HEK293 (cell line): ENCODE results near the gene PLPPR2.

ENCODE experiments used
- CTCF ChIA-PET: fragments of 350-600 bp; formaldehyde crosslinking; extraction: SDS; loops from one replicate; lab custom pipeline; 2021; ENCODE audit warnings: antibody characterized with exemption; lab: Yijun Ruan, JAX
- POLR2A ChIA-PET: fragments of 300-600 bp; formaldehyde crosslinking; extraction: SDS; loops from one replicate; lab custom pipeline; 2020; ENCODE audit warnings: antibody characterized with exemption, inconsistent platforms; lab: Yijun Ruan, JAX
- H3K27ac ChIP-seq: fragments of 200-500 bp; sonication (Bioruptor generic); 2 replicates; pipeline ENCODE4 v1.5.1; 2014; ENCODE audit warnings: low read depth, low read length, control low read depth, inconsistent platforms; ENCODE audit errors: extremely low read depth
- H3K36me3 ChIP-seq, 2 experiments: fragments of 200-500 bp in 1 of 2; sonication (Bioruptor generic) in 1 of 2; 1 replicate in 1 of 2; 2 replicates in 1 of 2; pipeline ENCODE4 v1.5.1; 2014 to 2017; ENCODE audit warnings: inconsistent platforms in 2 of 2, low read length in 2 of 2; ENCODE audit not compliant: control insufficient read depth in 2 of 2, insufficient read depth in 1 of 2
- H3K4me1 ChIP-seq: fragments of 200-500 bp; sonication (Bioruptor generic); 2 replicates; pipeline ENCODE4 v1.5.1; 2014; ENCODE audit warnings: mild to moderate bottlenecking, low read length, inconsistent platforms; ENCODE audit not compliant: control insufficient read depth, insufficient read depth
- H3K4me3 ChIP-seq: 2 replicates; pipeline ENCODE4 v1.5.1; 2011; ENCODE audit warnings: low read depth, mild to moderate bottlenecking, control low read depth, low read length, moderate library complexity
- H3K9me3 ChIP-seq: fragments of 200-500 bp; sonication (Bioruptor generic); 2 replicates; pipeline ENCODE4 v1.5.1; 2014; ENCODE audit warnings: low read depth, low read length, inconsistent platforms; ENCODE audit not compliant: control insufficient read depth, insufficient read depth
- GLIS1 ChIP-seq: fragments of 450-650 bp; formaldehyde crosslinking; IDR thresholded peaks from 2 replicates; pipeline ENCODE4 v1.5.1; 2016; ENCODE audit warnings: missing biosample characterization, missing genetic modification characterization
- KLF1 ChIP-seq: fragments of 450-650 bp; formaldehyde crosslinking; IDR thresholded peaks from 2 replicates; pipeline ENCODE4 v1.5.1; 2016; ENCODE audit warnings: missing biosample characterization, missing genetic modification characterization
- PRDM6 ChIP-seq: fragments of 450-650 bp; formaldehyde crosslinking; IDR thresholded peaks from 2 replicates; pipeline ENCODE4 v1.5.1; 2017; ENCODE audit warnings: missing biosample characterization, missing genetic modification characterization
- YY1 ChIP-seq: fragments of 450-650 bp; formaldehyde crosslinking; IDR thresholded peaks from 2 replicates; pipeline ENCODE4 v1.5.1; 2018; ENCODE audit warnings: missing biosample characterization, missing genetic modification characterization
- YY2 ChIP-seq: fragments of 450-650 bp; formaldehyde crosslinking; IDR thresholded peaks from 2 replicates; pipeline ENCODE4 v1.5.1; 2016; ENCODE audit warnings: missing biosample characterization, missing genetic modification characterization
- ZNF148 ChIP-seq: fragments of 450-650 bp; formaldehyde crosslinking; IDR thresholded peaks from 2 replicates; pipeline ENCODE4 v1.5.0; 2017; ENCODE audit warnings: missing biosample characterization, missing genetic modification characterization, borderline replicate concordance
- ZNF169 ChIP-seq: fragments of 450-650 bp; formaldehyde crosslinking; IDR thresholded peaks from 2 replicates; pipeline ENCODE4 v1.5.1; 2016; ENCODE audit warnings: missing biosample characterization, missing genetic modification characterization
- ZNF223 ChIP-seq: fragments of 450-650 bp; formaldehyde crosslinking; IDR thresholded peaks from 2 replicates; pipeline ENCODE4 v1.5.1; 2016; ENCODE audit warnings: missing biosample characterization, missing genetic modification characterization
- ZNF239 ChIP-seq: fragments of 450-650 bp; formaldehyde crosslinking; IDR thresholded peaks from 2 replicates; pipeline ENCODE4 v1.5.1; 2016; ENCODE audit warnings: missing biosample characterization, missing genetic modification characterization
- ZNF266 ChIP-seq: fragments of 450-650 bp; formaldehyde crosslinking; IDR thresholded peaks from 2 replicates; pipeline ENCODE4 v1.5.1; 2016; ENCODE audit warnings: missing biosample characterization, missing genetic modification characterization, low read depth
- ZNF416 ChIP-seq: fragments of 450-650 bp; formaldehyde crosslinking; IDR thresholded peaks from 2 replicates; pipeline ENCODE4 v1.5.1; 2016; ENCODE audit warnings: missing biosample characterization, missing genetic modification characterization
- ZNF530 ChIP-seq: fragments of 450-650 bp; formaldehyde crosslinking; IDR thresholded peaks from 2 replicates; pipeline ENCODE4 v1.5.1; 2016; ENCODE audit warnings: low read depth, missing biosample characterization, missing genetic modification characterization
- TF ChIP-seq, protein P1 (sequence below): fragments of 450-650 bp; formaldehyde crosslinking; IDR thresholded peaks from 2 replicates; pipeline ENCODE4 v1.5.1; 2016; ENCODE audit warnings: missing biosample characterization, missing genetic modification characterization
- TF ChIP-seq, protein P2 (sequence below): fragments of 450-650 bp; formaldehyde crosslinking; IDR thresholded peaks from 2 replicates; pipeline ENCODE4 v1.5.1; 2016; ENCODE audit warnings: missing biosample characterization, missing genetic modification characterization

The PLPPR2 gene

DNA sequence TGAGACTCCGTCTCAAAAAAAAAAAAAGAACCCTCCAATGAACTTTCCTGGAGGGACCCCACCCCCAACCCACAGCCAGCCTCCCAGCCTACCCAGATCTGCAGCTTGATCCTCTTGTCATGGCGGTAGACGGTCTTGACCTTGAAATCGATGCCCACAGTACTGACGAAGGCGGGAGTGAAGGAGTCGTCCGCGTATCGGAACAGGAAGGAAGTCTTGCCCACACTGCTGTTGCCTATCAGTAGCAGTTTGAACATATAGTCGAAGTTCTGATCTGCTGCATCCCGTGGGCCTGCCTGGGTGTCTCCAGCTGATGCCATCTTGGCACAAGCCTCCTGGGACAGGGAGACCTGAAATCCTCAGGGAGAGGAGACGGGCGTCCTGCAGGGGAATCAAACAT, 18.2 kb upstream of the PLPPR2 start:
- CTCF ChIA-PET: interaction anchor here (0.6 to 1.4 kb wide), 3 partner anchors 8 to 11 kb away, joined by 3 to 6 read pairs (median 6); no protein-coding TSS in a partner anchor
- H3K27ac ChIP-seq: no peak overlapping the region
- no peak overlapping the region for H3K4me3 ChIP-seq
- POLR2A ChIA-PET: interaction anchor here (0.8 kb wide), 1 partner anchor 18 kb away, joined by 3 read pairs; no protein-coding TSS in a partner anchor
- H3K9me3 ChIP-seq: no peaks in the 10 kb centered on the region
- no peaks in the 10 kb centered on the region for H3K4me1 ChIP-seq
- peaks cover 5 to 37% of the 10 kb centered on the region in 2 experiments; a peak in 2 of 3 replicates for H3K36me3 ChIP-seq
- no peak for TF ChIP-seq ZNF169 (tag by site-specific recombination)
- TF ChIP-seq YY2: no peak
- TF ChIP-seq ZNF266: no peak
- TF ChIP-seq, protein P1, sequence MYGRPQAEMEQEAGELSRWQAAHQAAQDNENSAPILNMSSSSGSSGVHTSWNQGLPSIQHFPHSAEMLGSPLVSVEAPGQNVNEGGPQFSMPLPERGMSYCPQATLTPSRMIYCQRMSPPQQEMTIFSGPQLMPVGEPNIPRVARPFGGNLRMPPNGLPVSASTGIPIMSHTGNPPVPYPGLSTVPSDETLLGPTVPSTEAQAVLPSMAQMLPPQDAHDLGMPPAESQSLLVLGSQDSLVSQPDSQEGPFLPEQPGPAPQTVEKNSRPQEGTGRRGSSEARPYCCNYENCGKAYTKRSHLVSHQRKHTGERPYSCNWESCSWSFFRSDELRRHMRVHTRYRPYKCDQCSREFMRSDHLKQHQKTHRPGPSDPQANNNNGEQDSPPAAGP: no peak
- no peak for TF ChIP-seq ZNF416
- no peak for TF ChIP-seq PRDM6 (tag by site-specific recombination)
- TF ChIP-seq YY1 (tag by site-specific recombination): no peak
- no peak for TF ChIP-seq ZNF223 (tag by site-specific recombination)
- no peak for TF ChIP-seq ZNF530 (tag by site-specific recombination)
- TF ChIP-seq, protein P2, sequence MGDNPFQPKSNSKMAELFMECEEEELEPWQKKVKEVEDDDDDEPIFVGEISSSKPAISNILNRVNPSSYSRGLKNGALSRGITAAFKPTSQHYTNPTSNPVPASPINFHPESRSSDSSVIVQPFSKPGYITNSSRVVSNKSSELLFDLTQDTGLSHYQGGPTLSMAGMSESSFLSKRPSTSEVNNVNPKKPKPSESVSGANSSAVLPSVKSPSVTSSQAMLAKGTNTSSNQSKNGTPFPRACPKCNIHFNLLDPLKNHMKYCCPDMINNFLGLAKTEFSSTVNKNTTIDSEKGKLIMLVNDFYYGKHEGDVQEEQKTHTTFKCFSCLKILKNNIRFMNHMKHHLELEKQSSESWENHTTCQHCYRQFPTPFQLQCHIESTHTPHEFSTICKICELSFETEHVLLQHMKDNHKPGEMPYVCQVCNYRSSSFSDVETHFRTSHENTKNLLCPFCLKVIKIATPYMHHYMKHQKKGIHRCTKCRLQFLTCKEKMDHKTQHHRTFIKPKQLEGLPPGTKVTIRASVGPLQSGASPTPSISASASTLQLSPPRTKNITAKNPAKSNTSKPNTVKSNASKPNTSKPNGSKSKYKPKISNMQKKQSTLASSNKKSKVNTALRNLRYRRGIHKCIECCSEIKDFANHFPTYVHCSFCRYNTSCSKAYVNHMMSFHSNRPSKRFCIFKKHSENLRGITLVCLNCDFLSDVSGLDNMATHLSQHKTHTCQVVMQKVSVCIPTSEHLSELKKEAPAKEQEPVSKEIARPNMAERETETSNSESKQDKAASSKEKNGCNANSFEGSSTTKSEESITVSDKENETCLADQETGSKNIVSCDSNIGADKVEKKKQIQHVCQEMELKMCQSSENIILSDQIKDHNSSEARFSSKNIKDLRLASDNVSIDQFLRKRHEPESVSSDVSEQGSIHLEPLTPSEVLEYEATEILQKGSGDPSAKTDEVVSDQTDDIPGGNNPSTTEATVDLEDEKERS: no peak
- no peak for TF ChIP-seq KLF1 (tag by site-specific recombination)
- TF ChIP-seq GLIS1 (tag by site-specific recombination): no peak

- H3K27ac ChIP-seq: no peak overlapping the region
- H3K9me3 ChIP-seq: no peaks in the 10 kb centered on the region
- POLR2A ChIA-PET: interaction anchor here (0.6 to 2.2 kb wide), 3 partner anchors 19 to 452 kb away, joined by 3 to 12 read pairs (median 4); partner anchors contain the start of gene SWSAP1
- H3K4me3 ChIP-seq: no peak overlapping the region
- H3K36me3 ChIP-seq: peaks cover 0 to 39% of the 10 kb centered on the region in 2 experiments; a peak in 2 of 3 replicates
- no peak for TF ChIP-seq ZNF239 (tag by site-specific recombination)
- TF ChIP-seq ZNF148: no peak
- CTCF ChIA-PET: no interaction called here
- no peaks in the 10 kb centered on the region for H3K4me1 ChIP-seq
Measured at GRCh38 chr19:11338121-11338520, 17.1 kb upstream of the PLPPR2 start.
